B cell (primary cell): ENCODE measurements around the gene CNOT4. TPM values are rescaled to one million over a fixed set of nuclear protein-coding genes. Genes with fewer than 3 reads are reported as not detected.

Experiments used
- ATAC-seq: fragments of 200-7000 bp; cut with Tn5 transposase; one replicate; pipeline ENCODE4 v1.10.0; 2021; ENCODE audit warnings: low read depth, mild to moderate bottlenecking, moderate number of reproducible peaks, moderate library complexity
- CTCF ChIA-PET: fragments of 350-600 bp; sonication (Branson Sonifier 250); formaldehyde crosslinking; loops from one replicate; lab custom pipeline; 2021; ENCODE audit warnings: antibody characterized with exemption, inconsistent platforms; lab: Charles Lee
- POLR2A ChIA-PET: fragments of 350-600 bp; sonication (Branson Sonifier 250); formaldehyde crosslinking; loops from one replicate; lab custom pipeline; 2021; ENCODE audit warnings: antibody characterized with exemption; lab: Charles Lee
- DNase-seq: peaks from one replicate; pipeline ENCODE4 v3.0.0; 2013
- H2AFZ ChIP-seq: 2 replicates; pipeline ENCODE4 v1.6.1; 2012; ENCODE audit warnings: mild to moderate bottlenecking, low read depth, low read length; ENCODE audit not compliant: insufficient read depth, poor library complexity, severe bottlenecking
- H3K27ac ChIP-seq, 2 donors: 1 replicate in 1 of 2; 2 replicates in 1 of 2; pipeline ENCODE4 v1.5.1; 2012 to 2013; ENCODE audit warnings: low read length in 2 of 2, mild to moderate bottlenecking in 2 of 2, moderate library complexity in 1 of 2
- H3K27me3 ChIP-seq, 4 experiments: fragments of 200-600 bp in 1 of 4; sonication (generic) in 1 of 4; replicated peaks in 1 of 4; 1 replicate in 2 of 4; 2 replicates in 2 of 4; pipeline versions ENCODE4 v1.6.1 to v1.7.0; 2013 to 2016; ENCODE audit warnings: low read length in 3 of 4, mild to moderate bottlenecking in 2 of 4, mixed read lengths in 1 of 4, moderate library complexity in 1 of 4; ENCODE audit not compliant: insufficient read depth in 4 of 4, control insufficient read depth in 3 of 4; ENCODE audit errors: control extremely low read depth in 1 of 4
- H3K36me3 ChIP-seq, 2 experiments: replicated peaks in 1 of 2; 1 replicate in 1 of 2; 2 replicates in 1 of 2; pipeline versions ENCODE4 v1.6.1 to v1.7.1; 2013; ENCODE audit warnings: low read length in 1 of 2; ENCODE audit not compliant: insufficient read depth in 2 of 2, control insufficient read depth in 1 of 2; ENCODE audit errors: control extremely low read depth in 1 of 2, extremely low read depth in 1 of 2
- H3K4me1 ChIP-seq, 2 donors: fragments of 200-600 bp in 1 of 2; sonication (generic) in 1 of 2; 1 replicate in 1 of 2; 2 replicates in 1 of 2; pipeline versions ENCODE4 v1.5.1 to v1.6.1; 2013 to 2017; ENCODE audit warnings: low read length in 2 of 2; ENCODE audit not compliant: control insufficient read depth in 2 of 2, insufficient read depth in 2 of 2
- H3K4me2 ChIP-seq: replicated peaks from 2 replicates; pipeline ENCODE3; 2012; ENCODE audit warnings: mild to moderate bottlenecking, low read depth, low read length; ENCODE audit not compliant: poor library complexity, severe bottlenecking
- H3K4me3 ChIP-seq, 5 experiments: fragments of 200-600 bp in 1 of 5; sonication (generic) in 1 of 5; 1 replicate in 3 of 5; 2 replicates in 2 of 5; pipeline versions ENCODE4 v1.5.1 to v1.7.0; 2011 to 2016; ENCODE audit warnings: low read length in 4 of 5, mild to moderate bottlenecking in 4 of 5, low read depth in 2 of 5, control low read depth in 1 of 5, moderate library complexity in 1 of 5; ENCODE audit not compliant: insufficient read depth in 1 of 5; ENCODE audit errors: control extremely low read depth in 1 of 5, extremely low read depth in 1 of 5
- H3K79me2 ChIP-seq: fragments of 200-600 bp; sonication (generic); one replicate; pipeline ENCODE4 v1.6.0; 2016; ENCODE audit warnings: low read length; ENCODE audit not compliant: control insufficient read depth, insufficient read depth
- H3K9ac ChIP-seq: fragments of 200-600 bp; sonication (generic); 2 replicates; pipeline ENCODE4 v1.6.1; 2017; ENCODE audit warnings: mild to moderate bottlenecking, low read length, moderate library complexity
- H3K9me3 ChIP-seq, 3 donors: one replicate each; pipeline versions ENCODE4 v1.6.1 to v1.7.1; 2013; ENCODE audit warnings: low read length in 2 of 3; ENCODE audit not compliant: control insufficient read depth in 2 of 3, insufficient read depth in 1 of 3; ENCODE audit errors: control extremely low read depth in 1 of 3
- H4K20me1 ChIP-seq: 2 replicates; pipeline ENCODE4 v1.6.0; 2012; ENCODE audit warnings: mild to moderate bottlenecking, low read length; ENCODE audit not compliant: insufficient read depth, control insufficient read depth, poor library complexity, severe bottlenecking
- H3K27ac Mint-ChIP-seq: one replicate; pipeline ENCODE4 v1.8.0; 2021; ENCODE audit warnings: mixed read lengths
- H3K27me3 Mint-ChIP-seq: one replicate; pipeline ENCODE4 v1.8.0; 2021; ENCODE audit warnings: mixed read lengths
- H3K4me1 Mint-ChIP-seq: one replicate; pipeline ENCODE4 v1.8.0; 2021; ENCODE audit warnings: mixed read lengths
- H3K4me3 Mint-ChIP-seq: one replicate; pipeline ENCODE4 v1.8.0; 2021; ENCODE audit warnings: mixed read lengths
- H3K9me3 Mint-ChIP-seq: one replicate; pipeline ENCODE4 v1.8.0; 2022; ENCODE audit warnings: mixed read lengths; ENCODE audit not compliant: insufficient read depth
- EZH2 ChIP-seq: IDR thresholded peaks from 2 replicates; pipeline ENCODE4 v1.6.1; 2012; ENCODE audit warnings: borderline replicate concordance, low read depth, mild to moderate bottlenecking, moderate library complexity, low read length; ENCODE audit not compliant: insufficient read depth, poor library complexity, severe bottlenecking
- WGBS: methylation state at CpG from one replicate; pipeline ENCODE4 v1.1.5; 2013; ENCODE audit warnings: missing lambda C conversion rate; ENCODE audit not compliant: insufficient coverage; 5-methylcytosine and 5-hydroxymethylcytosine counted together
- intact Hi-C: fragments of 100-400 bp; cut with micrococcal nuclease; formaldehyde crosslinking; loops from one replicate; pipeline ENCODE4 v1.10.0; 2022
- polyA plus RNA-seq: library from polyadenylated mRNA; depleted of rRNA; stranded (reverse); fragments of >200 nt; gene quantifications from 2 replicates; pipeline ENCODE4 v1.2.3, GENCODE V29; 2012
- total RNA-seq, 2 donors: library from RNA; stranded (reverse); fragments of 120-200 nt in 1 of 2; gene quantifications; 1 replicate in 1 of 2; 2 replicates in 1 of 2; pipeline versions ENCODE4 v1.2.3 to v1.2.4, GENCODE V29; 2013 to 2022
- TF ChIP-seq, protein P1 (sequence below): fragments of 200-600 bp; IDR thresholded peaks from one replicate; pipeline ENCODE4 v1.8.0; 2022; ENCODE audit warnings: antibody characterized with exemption, mild to moderate bottlenecking

CNOT4 gene
- total and polyA plus RNA-seq, 2 donors (not counting 1 experiment from before 2014, with no cell fraction given): 9.8 to 52.1 TPM

DNA sequence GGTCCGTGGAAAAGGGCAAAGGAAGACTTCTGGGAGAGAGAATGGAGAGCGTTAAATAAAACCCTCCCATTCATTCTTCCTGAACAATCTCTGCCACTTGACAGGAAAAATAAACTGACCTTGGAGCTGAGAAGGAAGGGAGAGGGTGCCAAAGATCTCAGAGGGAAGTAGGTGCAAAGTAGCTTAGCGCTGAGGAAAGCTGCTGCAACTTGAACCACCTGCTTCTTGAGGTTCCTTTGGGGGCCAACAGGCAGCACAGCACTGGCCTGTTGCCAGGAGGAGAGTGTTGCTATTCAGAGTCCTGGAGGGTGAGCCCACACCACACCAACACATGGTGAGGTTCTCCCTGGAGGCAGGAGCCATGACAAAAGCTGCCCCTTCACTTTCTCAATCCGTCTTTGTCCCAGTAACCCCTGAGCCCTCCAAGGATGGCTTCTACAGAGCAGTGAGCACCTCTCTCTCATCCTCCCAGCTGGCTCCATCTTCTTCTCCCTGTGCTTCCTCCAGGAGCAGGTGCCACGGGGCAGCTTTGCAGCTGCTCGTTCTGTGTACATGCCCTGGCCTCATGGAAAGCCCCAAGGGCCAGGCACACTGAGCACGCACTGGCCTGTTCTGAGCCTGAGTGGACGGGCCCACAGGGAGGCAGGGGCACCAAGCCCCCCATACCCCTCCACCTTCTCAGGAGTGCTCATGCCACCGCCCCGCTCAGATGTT lies 174.9 kb downstream of the CNOT4 start:
- Histone ChIP-seq H3K9ac (no peak overlapping the region), H3K4me3 (no peak overlapping the region), H3K27ac (no peak overlapping the region), H3K9me3 (peaks cover 0 to 7% (median 3%) of the 10 kb centered on the region in 3 donors), H3K27me3 (no peaks in the 10 kb centered on the region), H2AFZ (no peak overlapping the region), H3K79me2 (no peaks in the 10 kb centered on the region), H3K4me1 (no peaks in the 10 kb centered on the region), H4K20me1 (no peaks in the 10 kb centered on the region), H3K36me3 (no peaks in the 10 kb centered on the region), H3K4me2 (no peak overlapping the region)
- CTCF ChIA-PET: interaction anchor here (0.6 to 2.1 kb wide), 4 partner anchors 54 to 786 kb away, joined by 3 to 7 read pairs (median 4); no protein-coding TSS in a partner anchor
- TF ChIP-seq, protein P1, sequence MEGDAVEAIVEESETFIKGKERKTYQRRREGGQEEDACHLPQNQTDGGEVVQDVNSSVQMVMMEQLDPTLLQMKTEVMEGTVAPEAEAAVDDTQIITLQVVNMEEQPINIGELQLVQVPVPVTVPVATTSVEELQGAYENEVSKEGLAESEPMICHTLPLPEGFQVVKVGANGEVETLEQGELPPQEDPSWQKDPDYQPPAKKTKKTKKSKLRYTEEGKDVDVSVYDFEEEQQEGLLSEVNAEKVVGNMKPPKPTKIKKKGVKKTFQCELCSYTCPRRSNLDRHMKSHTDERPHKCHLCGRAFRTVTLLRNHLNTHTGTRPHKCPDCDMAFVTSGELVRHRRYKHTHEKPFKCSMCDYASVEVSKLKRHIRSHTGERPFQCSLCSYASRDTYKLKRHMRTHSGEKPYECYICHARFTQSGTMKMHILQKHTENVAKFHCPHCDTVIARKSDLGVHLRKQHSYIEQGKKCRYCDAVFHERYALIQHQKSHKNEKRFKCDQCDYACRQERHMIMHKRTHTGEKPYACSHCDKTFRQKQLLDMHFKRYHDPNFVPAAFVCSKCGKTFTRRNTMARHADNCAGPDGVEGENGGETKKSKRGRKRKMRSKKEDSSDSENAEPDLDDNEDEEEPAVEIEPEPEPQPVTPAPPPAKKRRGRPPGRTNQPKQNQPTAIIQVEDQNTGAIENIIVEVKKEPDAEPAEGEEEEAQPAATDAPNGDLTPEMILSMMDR: no peak
- TF ChIP-seq EZH2: no peak
- no peaks in the 10 kb centered on the region for H3K4me1 Mint-ChIP-seq
- 79% methylated on average over 6 of the region's 10 CpGs for WGBS
- ATAC-seq: no peak
- H3K27ac Mint-ChIP-seq: no peak overlapping the region
- H3K4me3 Mint-ChIP-seq: no peak overlapping the region
- intact Hi-C loops: loop anchor here (2.0 kb wide), 1 partner anchor 54 kb away; no protein-coding TSS in a partner anchor
- POLR2A ChIA-PET: no interaction called here
- DNase-seq: no peak
- peaks cover 5% of the 10 kb centered on the region for H3K9me3 Mint-ChIP-seq
- H3K27me3 Mint-ChIP-seq: peaks cover 4% of the 10 kb centered on the region

DNA sequence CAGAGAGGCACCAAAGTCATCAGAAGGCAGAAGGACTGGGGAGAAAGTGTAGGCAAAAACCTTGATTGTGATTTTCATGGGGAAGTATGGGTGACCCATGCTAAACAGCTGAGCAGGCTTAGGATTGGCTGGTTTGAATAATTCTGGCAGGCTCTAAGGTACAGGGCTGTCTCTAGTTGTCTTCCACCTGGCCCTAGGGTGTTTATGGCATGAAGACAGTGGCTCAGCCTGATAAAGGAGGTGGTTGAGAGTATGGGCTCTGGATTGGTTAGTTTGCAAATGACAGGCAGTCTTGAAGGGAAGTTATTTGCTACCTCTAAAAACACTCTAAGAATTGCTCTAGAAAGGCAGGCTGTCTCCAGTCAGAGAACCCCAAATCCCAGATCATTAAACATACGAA lies 176.0 kb downstream of the CNOT4 start:
- H3K4me2 ChIP-seq: no peak overlapping the region
- H3K79me2 ChIP-seq: no peaks in the 10 kb centered on the region
- CTCF ChIA-PET: interaction anchor here (2.1 kb wide), 1 partner anchor 53 kb away, joined by 6 read pairs; no protein-coding TSS in a partner anchor
- Mint-ChIP-seq H3K9me3 (peaks cover 5% of the 10 kb centered on the region), H3K4me3 (no peak overlapping the region), H3K27me3 (peaks cover 6% of the 10 kb centered on the region), H3K4me1 (no peaks in the 10 kb centered on the region), H3K27ac (no peak overlapping the region)
- no peaks in the 10 kb centered on the region for H3K27me3 ChIP-seq
- ATAC-seq (no peak), DNase-seq (no peak)
- no peak overlapping the region for H3K4me3 ChIP-seq
- TF ChIP-seq, protein P1: no peak
- no peak for TF ChIP-seq EZH2
- no peaks in the 10 kb centered on the region for H4K20me1 ChIP-seq
- H3K27ac ChIP-seq: no peak overlapping the region
- no peaks in the 10 kb centered on the region for H3K4me1 ChIP-seq
- no peak overlapping the region for H2AFZ ChIP-seq
- WGBS: no CpG with 5 or more reads among the region's 1 CpG
- POLR2A ChIA-PET: no interaction called here
- no peaks in the 10 kb centered on the region for H3K36me3 ChIP-seq
- intact Hi-C loops: loop anchor here (2.0 kb wide), 1 partner anchor 53 kb away; no protein-coding TSS in a partner anchor
- H3K9ac ChIP-seq: no peak overlapping the region
- H3K9me3 ChIP-seq: peaks cover 0 to 7% (median 3%) of the 10 kb centered on the region in 3 donors
